Stimulated activated CD4-positive, alpha-beta T cell treated with anti-CD3 and anti-CD28 coated beads, Interleukin-1b, Interleukin-23, amount 100 ng/mL, for 48 hours (primary cell): ENCODE data around the gene FAN1.
A peak's percentile ranks its signal among the peaks of the same experiment; 100 is the strongest.
"Not testable (repeated sequence)": the region's sequence is repeated elsewhere in the genome, so short reads cannot be mapped to it uniquely, and the experiment has no call there.

Experiments used
- DNase-seq: peaks from one replicate; pipeline ENCODE4 v3.0.0-alpha.2; 2020

FAN1 gene

GRCh38 chr15:30903497-30904187 lies at the start of gene FAN1:
TSS of gene FAN1 (plus strand) at chr15:30903915. CDS start at chr15:30904664, 749 bp downstream.
- peak; percentile 86 for DNase-seq

GRCh38 chr15:30859091-30859874 lies 44.4 kb upstream of the FAN1 start:
- DNase-seq = no peak

- no peak for DNase-seq
Observed at GRCh38 chr15:30865257-30865656, 38.5 kb upstream of the FAN1 start.

GRCh38 chr15:30870681-30871080 lies 33.0 kb upstream of the FAN1 start:
- no peak for DNase-seq

DNA sequence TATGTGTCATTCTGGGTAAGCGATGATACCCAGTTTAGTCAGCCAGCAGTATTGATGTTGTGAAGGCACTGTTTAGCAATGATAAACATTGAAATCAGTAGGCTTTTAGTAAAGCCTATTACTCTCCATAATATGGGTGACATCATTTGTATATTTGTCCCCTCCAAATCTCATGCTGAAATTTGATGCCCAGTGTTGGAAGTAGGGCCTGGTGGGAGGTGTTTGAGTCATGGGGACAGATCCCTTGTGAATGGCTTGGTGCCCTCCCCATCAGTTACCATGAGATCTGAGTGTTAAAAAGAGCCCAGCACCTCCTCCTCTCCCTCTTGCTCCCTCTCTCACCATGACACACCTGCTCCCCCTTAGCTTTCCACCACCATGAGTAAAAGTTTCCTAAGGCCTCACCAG lies 31.4 kb upstream of the FAN1 start:
- DNase-seq = peak; percentile 41

DNA sequence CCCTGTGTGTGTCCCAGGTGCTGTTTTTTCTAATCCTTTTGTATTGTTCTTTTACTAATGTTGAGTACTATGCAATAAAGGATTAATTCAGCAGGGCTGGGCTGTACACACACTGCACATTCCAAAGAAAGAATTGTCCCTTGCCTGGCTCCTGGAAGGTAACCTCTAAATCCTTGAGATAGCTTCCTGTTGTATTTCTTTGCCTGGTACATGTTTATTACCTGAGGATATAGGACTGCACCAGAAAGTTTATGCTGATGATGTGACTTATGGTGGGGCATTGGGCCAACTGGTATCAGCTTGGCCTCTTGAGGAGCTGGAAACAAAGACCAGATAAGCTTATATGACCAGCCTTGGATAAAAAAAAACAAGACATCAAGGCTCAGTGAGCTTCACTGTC lies 26.6 kb upstream of the FAN1 start:
- no peak for DNase-seq

DNA sequence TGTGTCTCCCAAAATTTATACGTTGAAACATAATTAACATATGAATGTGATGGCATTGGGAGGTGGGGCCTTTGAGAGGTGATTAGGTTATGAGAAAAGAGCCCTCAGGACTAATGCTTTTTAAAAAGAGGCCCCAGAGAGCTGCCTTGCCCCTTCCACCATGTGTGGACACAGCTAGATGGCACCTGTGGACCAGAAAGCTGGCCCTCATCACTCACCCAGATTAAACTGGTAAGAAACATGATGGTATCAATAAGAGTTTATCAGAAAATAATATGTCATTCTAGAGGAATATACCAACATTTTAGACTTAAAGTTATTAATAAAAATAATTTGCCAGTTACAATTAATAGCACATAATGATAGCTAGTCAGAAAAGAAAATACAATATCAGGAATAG lies 25.2 kb upstream of the FAN1 start:
- no peak for DNase-seq

DNA sequence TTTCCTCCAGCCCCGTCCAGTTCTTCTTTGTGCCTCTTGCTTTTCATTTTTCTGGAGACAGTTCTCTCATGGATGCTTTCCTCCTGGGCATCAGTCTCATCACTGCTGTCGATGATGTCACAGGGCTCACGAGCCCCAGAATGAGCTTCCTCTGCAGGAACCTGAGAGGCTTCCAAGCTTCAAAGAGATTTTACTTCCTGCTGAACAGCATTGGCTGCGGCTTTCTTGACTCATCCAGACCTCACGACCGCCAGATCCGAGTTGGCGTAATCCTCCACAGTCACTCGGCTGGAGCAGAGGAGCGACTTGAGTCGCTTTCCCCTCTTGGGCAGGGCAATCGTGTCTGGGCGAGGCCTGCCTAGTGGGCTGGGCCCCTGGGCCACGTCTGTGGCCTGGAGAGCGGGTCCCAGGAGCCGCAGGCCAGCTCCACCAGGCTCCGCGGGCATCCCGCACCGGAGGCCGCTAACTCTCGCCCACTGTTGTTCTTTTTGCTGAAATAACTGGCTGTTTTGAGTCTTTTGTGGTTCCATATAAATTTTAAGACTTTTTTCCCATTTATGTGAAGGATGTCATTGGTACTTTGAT lies 20.8 kb upstream of the FAN1 start:
- DNase-seq = peak; percentile 55

DNA sequence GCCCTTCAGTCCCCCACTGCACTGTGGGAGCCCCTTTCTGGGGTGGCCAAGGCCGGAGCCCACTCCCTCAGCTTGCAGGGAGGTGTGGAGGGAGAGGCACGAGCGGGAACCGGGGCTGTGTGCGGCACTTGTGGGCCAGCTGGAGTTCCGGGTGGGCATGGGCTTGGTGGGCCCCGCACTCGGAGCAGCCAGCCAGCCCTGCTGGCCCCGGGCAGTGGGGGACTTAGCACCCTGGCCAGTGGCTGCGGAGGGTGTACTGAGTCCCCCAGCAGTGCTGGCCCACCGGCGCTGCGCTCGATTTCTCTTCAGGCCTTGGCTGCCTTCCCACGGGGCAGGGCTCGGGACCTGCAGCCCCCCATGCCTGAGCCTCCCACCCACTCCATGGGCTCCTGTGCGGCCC lies 20.0 kb upstream of the FAN1 start:
- DNase-seq = not testable (repeated sequence)

- no peak for DNase-seq
Observed at GRCh38 chr15:30885814-30886213, 17.9 kb upstream of the FAN1 start.

GRCh38 chr15:30889196-30889595 lies 14.5 kb upstream of the FAN1 start:
- DNase-seq = no peak

- no peak for DNase-seq
Observed at GRCh38 chr15:30895461-30896210, 8.1 kb upstream of the FAN1 start.

DNA sequence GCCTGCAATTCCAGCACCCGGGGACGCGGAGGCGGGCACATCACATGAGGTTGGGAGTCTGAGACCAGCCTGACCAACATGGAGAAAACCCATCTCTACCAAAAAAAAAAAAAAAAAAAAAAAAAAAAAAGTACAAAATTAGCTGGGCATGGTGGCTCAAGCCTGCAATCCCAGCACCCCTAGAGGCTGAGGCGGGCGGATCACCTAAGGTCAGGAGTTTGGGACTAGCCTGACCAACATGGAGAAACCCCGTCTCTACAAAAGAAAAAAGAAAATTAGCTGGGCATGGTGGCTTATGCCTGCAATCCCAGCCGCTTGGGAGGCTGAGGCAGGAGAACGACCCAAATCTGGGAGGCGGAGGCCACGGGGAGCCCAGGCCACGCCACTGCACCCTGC lies 7.5 kb upstream of the FAN1 start:
- DNase-seq = no peak

- no peak for DNase-seq
Observed at GRCh38 chr15:30901889-30902288, 1.8 kb upstream of the FAN1 start.

DNA sequence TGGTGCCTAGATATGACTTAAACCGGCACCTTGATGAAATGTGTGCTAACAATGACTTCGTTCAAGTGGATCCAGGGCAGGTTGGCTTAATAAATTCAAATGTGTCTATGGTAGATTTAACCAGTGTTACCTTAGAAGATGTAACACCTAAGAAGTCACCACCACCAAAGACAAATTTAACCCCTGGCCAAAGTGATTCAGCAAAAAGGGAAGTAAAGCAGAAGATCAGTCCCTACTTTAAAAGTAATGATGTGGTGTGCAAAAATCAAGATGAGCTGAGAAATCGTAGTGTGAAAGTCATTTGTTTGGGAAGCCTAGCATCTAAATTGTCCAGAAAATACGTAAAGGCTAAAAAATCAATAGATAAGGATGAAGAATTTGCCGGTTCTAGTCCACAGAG lies 1.1 kb downstream of the FAN1 start:
- no peak for DNase-seq

DNA sequence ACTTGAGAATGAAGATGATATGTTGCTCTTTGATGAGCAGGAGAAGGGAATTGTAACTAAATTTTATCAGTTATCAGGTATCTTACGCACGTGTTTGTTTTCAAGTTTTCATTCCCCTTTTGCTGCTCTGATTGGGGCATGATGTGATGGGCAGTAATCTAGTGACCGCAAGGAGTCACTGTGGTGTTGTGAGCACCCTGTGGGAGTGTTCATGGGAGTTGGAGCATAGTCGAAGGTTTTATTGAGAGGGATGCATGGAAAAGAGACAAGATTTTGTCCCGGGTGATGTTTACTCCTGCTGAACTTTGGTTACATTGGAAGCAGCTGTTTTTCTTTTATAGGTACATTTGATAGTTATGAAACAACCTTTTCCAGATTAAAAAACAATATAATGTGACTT lies 2.1 kb downstream of the FAN1 start:
- DNase-seq = no peak

DNA sequence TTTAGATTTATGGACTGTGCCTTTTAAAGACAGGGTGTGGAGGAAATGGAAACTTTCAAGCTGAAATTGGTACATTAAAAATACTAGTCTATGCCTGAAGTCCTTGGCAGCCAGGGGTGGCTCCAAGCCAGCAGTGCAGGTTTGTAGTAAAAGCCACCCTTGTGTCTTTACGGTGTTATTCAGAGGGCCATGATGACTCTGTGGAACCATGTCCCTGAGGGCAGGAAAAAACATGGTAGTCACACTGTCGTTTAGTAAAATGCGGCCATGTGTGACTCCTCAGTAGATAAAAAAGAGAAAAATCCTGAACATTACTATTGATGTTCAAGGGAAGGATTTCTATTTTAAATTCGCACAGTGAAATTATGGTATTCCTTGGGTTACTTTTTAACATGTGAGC lies 2.7 kb downstream of the FAN1 start:
- DNase-seq = no peak

DNA sequence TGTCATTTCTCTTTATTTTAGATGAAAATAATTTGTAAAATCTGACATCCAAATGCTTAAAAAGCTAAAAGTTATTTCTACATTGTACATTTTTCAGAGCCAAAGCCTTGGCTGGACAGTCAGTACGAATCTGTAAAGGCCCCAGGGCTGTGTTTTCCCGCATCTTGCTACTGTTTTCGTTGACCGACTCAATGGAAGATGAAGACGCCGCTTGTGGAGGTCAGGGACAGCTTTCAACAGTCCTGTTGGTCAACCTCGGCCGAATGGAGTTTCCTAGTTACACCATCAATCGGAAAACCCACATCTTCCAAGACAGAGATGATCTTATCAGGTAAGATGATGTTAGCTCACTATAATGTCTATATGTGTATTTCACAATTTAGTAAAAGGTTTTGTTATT lies 10.0 kb downstream of the FAN1 start:
- no peak for DNase-seq

DNA sequence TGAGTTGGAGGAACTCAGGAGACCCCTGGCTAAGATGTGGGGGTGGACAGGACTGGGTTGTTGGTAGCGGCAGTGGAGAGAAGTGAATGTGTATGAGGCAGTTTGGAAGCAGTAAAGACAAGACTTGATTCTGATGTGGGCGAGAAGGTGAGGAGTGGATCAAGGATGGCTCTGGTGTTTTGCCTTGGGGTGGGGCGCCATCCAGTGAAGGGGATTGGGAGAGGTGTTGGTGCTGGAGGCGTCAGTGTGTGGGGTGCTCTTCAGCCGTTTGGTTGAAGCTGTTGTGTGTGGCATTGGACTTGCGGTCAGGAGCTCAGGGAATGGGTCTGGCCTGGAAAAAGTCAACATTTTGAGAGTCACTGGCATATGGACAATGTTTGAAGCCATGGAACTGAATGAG lies 13.3 kb downstream of the FAN1 start:
- DNase-seq = no peak

- no peak for DNase-seq
Observed at GRCh38 chr15:30917675-30918074, 14.0 kb downstream of the FAN1 start.

- no peak for DNase-seq
Observed at GRCh38 chr15:30918366-30918765, 14.7 kb downstream of the FAN1 start.

DNA sequence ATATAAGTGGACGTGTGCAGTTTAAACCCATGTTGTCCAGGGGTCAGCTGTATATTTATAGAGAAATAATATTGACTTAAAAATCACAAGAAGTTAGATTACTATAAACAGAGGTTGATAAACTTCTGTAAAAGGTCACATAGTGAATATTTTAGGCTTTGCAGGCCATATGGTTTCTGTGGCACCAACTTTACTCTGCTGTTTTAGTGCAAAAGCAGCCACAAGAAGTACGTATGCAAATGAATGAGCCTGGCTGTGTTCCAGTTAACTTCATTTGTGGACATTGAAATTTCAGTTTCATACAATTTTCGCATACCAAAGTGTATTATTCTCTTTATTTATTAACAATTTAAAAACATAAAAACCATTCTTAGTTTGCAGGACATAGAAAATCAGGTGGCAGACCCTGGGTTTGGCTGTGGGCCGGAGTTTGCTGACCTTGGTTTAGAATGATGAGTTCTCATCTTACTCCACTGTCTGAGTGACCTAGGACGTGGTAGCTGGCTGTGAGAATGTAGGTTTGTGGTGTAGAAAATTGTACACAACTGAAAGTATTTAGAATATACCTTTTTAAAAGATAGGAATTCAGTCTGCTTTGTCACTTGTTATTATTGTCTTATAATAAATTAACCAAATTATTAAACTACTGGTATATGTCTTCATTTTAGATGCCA lies 16.3 kb downstream of the FAN1 start:
- DNase-seq = no peak

DNA sequence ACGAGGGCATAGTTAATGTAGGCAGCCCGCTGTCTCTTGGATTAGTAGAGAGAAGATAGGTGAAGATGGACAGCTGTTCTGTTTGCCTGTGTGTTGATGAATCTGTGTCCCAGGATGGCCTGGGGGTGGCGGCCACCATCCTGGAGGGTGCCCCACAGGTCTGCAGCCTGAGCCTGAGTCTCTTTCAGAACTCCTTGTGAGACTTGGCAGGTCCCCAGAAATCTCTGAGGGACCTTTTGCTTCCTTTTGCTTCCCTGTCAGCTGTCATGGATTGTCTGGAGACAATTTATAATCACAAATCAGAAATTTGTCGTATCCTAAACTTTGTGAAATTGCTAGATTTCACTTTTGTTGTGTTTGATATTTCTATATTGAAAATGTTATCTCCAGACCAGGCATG lies 17.4 kb downstream of the FAN1 start:
- no peak for DNase-seq
